ENCODE results near the gene C1orf159.

- TF ChIP-seq POLR2A (IDR thresholded peaks at IDR 0.05) (no peak), CTCF (IDR thresholded peaks at IDR 0.05) (no peak)
These were observed 65.3 kb downstream of the C1orf159 start for GRCh38 chr1:1050577-1051052.

Measured in right lobe of liver (tissue), 4 donors.